SW480 (cell line): ENCODE results near the gene ARHGAP10.
"Not testable (repeated sequence)": the region's sequence is repeated elsewhere in the genome, so short reads cannot be mapped to it uniquely, and the experiment has no call there.

Source experiments
- DNase-seq: peaks from one replicate; pipeline ENCODE4 v3.0.0-alpha.2; 2016; ENCODE audit warnings: low spot score

ARHGAP10 gene

GRCh38 chr4:147910315-147910714, 178.4 kb downstream of the ARHGAP10 start:
- no peak for DNase-seq

- not testable (repeated sequence) for DNase-seq
Measured at GRCh38 chr4:147912106-147912505, 180.2 kb downstream of the ARHGAP10 start.

GRCh38 chr4:147913137-147913536, 181.2 kb downstream of the ARHGAP10 start:
- no peak for DNase-seq

GRCh38 chr4:147916351-147916750, 184.5 kb downstream of the ARHGAP10 start:
- DNase-seq: no peak

GRCh38 chr4:147923381-147923780, 191.5 kb downstream of the ARHGAP10 start:
- no peak for DNase-seq

GRCh38 chr4:147923854-147924253, 192.0 kb downstream of the ARHGAP10 start:
- DNase-seq: no peak

GRCh38 chr4:147924604-147925412, 192.9 kb downstream of the ARHGAP10 start:
- DNase-seq: peak; percentile 13

GRCh38 chr4:147927377-147928137, 195.7 kb downstream of the ARHGAP10 start:
- DNase-seq: no peak

GRCh38 chr4:147928400-147928799, 196.5 kb downstream of the ARHGAP10 start:
- no peak for DNase-seq

- DNase-seq: no peak
Measured at GRCh38 chr4:147929746-147930145, 197.9 kb downstream of the ARHGAP10 start.

- DNase-seq: no peak
Measured at GRCh38 chr4:147933316-147933715, 201.4 kb downstream of the ARHGAP10 start.

GRCh38 chr4:147933779-147934178, 201.9 kb downstream of the ARHGAP10 start:
- no peak for DNase-seq

GRCh38 chr4:147938496-147938895, 206.6 kb downstream of the ARHGAP10 start:
- DNase-seq: no peak

GRCh38 chr4:147940171-147940570, 208.3 kb downstream of the ARHGAP10 start:
- no peak for DNase-seq

- DNase-seq: no peak
Measured at GRCh38 chr4:147941373-147941772, 209.5 kb downstream of the ARHGAP10 start.

GRCh38 chr4:147942729-147943128, 210.8 kb downstream of the ARHGAP10 start:
- no peak for DNase-seq

GRCh38 chr4:147943159-147943638, 211.3 kb downstream of the ARHGAP10 start:
- no peak for DNase-seq

GRCh38 chr4:147944249-147944648, 212.4 kb downstream of the ARHGAP10 start:
- DNase-seq: no peak

- DNase-seq: no peak
Measured at GRCh38 chr4:147944670-147945260, 212.9 kb downstream of the ARHGAP10 start.

- no peak for DNase-seq
Measured at GRCh38 chr4:147948336-147948735, 216.4 kb downstream of the ARHGAP10 start.

GRCh38 chr4:147950261-147950660, 218.4 kb downstream of the ARHGAP10 start:
- DNase-seq: no peak

- DNase-seq: no peak
Measured at GRCh38 chr4:147950841-147951240, 219.0 kb downstream of the ARHGAP10 start.

GRCh38 chr4:147954850-147955249, 223.0 kb downstream of the ARHGAP10 start:
- DNase-seq: no peak
